LoVo (cell line): ENCODE measurements around the gene PLAGL1.
A peak's percentile ranks its signal among the peaks of the same experiment; 100 is the strongest.

ENCODE experiments used
- DNase-seq: peaks from one replicate; pipeline ENCODE4 v3.0.0-alpha.2; 2016; ENCODE audit warnings: low spot score

Gene PLAGL1

GRCh38 chr6:144008846-144009245 is 787 bp upstream of the PLAGL1 start:
- no peak for DNase-seq

- peak; percentile 5 for DNase-seq
Observed at GRCh38 chr6:144007478-144008119, 460 bp downstream of the PLAGL1 start.

DNA sequence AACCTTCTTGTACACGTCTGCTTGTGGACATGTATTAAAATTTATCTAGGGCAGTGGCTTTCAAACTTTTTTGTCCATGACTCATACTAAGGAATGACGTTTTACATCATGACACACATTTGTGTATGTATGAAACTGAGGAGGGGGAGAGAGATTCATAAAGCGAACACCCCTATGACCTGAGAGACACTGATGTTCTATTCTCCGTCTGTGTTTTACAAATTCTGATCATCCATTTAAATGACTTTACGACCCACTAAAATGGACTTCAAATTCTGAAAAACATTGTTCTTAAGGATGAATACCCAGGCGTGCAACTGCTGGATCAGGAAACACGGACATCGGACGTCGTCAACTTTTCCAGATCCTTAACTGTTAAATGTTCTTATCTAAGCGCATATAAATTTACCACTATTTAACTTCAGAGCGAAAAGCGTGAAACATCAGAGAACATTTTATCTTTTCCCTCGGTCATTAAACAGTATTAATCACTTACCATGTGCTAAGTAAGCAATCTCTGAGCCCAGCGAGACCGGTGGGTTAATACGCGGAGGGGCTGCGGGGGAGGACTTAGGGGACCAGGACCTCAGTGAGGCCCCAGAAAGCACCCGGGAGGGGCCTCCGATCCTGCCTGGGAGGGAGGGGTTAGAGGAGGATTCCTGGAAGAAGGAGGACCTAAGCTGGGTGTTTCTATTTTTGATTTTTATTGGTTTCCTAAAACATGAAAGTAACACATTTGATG is 1.2 kb downstream of the PLAGL1 start:
- DNase-seq = peak; percentile 2

GRCh38 chr6:143999406-143999805 is 8.7 kb downstream of the PLAGL1 start:
- DNase-seq = no peak

- no peak for DNase-seq
Observed at GRCh38 chr6:143998686-143999085, 9.4 kb downstream of the PLAGL1 start.

DNA sequence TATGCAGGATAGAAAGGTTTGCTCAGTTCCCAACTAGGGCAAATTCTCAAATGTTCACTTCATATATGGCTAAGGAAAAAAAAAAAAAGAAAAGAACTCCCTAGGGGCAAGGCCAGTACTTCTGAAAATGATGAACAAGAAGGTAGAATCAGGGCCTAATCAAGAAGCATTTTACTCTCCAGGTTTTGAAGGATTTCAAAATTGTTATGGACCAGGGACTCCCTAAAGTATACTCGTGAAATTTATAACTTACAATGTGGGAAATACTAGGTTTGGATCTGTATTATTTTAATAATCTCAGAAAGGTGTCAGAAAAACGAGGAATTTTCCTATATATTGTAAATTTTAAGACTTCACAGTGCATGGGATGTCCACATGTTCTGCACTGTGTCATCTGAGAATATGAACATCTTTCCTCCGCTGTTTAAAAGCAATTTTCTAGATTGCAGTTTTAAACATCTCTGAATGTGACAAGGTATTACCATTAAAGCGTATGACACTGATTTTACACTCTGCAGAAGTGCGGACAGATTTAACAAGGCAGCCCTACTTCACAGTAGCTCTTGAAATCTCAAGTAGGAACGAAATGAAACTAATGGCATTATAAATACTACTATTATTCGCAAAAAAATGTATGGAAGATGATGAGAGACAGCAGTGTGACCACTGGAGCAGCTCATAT is 14.0 kb downstream of the PLAGL1 start:
- DNase-seq = no peak

GRCh38 chr6:143992285-143992684 is 15.8 kb downstream of the PLAGL1 start:
- DNase-seq = no peak

DNA sequence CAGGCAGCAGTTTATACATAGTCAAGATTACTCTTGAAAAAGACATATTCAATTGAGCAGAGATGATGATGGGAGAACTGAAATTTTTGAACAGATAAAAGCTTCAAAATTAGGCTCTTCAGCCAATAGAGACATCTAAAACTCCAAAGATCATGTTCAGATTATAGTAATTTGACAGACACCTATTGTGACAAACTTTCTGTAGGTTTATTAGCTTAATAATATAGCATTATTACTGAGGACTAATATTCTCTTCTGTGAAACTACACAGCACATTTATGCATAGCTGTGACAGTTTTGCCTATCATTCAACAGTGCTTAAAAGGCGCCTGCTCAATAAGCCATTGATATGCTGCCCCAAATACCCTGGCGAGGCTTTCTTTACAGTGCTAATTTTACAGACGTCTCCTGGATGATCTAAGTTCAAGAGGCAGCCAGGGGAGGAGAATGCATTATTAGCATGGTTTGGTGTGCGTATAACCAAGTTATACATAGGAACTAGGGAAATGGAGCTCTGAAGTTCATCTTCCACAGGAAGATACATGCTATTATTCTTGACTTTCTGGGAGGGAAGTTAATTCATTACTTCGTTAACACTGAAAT is 21.5 kb downstream of the PLAGL1 start:
- no peak for DNase-seq

- no peak for DNase-seq
Observed at GRCh38 chr6:143984666-143985065, 23.4 kb downstream of the PLAGL1 start.

GRCh38 chr6:143982968-143983367 is 25.1 kb downstream of the PLAGL1 start:
- no peak for DNase-seq

- no peak for DNase-seq
Observed at GRCh38 chr6:143980921-143981320, 27.1 kb downstream of the PLAGL1 start.

DNA sequence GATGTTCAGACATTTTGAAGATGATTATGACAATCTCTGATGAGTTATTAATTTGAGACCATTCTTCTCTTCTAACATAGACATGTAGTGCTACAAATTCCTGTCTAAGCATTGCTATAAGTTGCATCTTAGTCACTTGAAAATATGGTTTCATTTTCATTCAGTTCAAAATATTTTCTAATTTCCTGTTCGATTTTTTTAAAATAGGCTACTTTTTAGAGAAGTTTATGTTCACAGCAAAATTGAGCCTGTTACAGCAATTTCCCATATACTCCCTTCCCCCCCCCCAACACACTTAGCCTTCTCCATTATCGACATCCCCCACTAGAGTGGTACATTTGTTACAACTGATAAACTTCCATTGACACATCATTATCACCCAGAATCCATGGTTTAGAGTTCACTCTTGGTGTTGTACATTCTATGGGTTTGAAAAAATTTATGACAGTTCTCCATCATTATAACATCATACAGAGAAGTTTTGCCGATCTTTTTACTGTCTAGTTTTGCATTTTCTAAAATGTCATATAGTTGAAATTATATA is 31.2 kb downstream of the PLAGL1 start:
- DNase-seq = no peak

- no peak for DNase-seq
Observed at GRCh38 chr6:143974089-143974488, 34.0 kb downstream of the PLAGL1 start.

- no peak for DNase-seq
Observed at GRCh38 chr6:143973097-143973966, 34.7 kb downstream of the PLAGL1 start.

DNA sequence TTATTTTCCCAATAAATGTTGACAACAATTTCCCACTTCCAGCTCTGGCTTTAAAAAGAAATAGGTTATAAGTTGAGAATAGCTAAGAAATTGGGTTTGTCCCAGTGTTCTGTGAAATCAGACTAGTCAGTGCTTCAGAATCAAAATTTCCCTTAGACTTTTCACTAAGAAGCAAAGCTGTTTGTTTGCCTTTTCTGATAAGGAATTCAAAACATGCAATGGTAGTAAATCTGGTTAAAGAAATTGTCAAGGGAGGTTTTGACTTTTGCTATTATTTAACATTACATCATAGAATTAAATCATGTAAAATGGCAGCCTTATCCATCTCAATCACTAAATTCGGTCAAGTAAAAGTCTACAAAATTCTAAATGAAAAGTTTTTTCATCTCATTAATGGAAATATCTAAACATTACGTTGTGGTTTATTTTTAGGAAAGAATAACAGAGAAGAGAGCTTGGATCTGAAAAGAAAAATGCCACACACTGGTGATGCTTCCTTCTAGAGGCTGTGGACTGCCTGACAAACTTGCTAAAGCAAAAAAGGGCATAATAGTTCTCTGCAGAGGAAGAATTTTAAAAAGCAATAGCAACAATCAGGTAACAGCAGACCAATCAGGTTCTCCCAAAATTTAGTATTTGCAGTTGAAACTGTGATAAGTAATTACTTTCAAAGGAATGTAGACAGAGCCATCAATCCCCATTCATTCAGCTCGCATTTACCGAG is 36.4 kb downstream of the PLAGL1 start:
- no peak for DNase-seq

GRCh38 chr6:143970456-143971218 is 37.4 kb downstream of the PLAGL1 start:
- no peak for DNase-seq

- no peak for DNase-seq
Observed at GRCh38 chr6:143969077-143969476, 39.0 kb downstream of the PLAGL1 start.

- DNase-seq = no peak
Observed at GRCh38 chr6:143967706-143968376, 40.2 kb downstream of the PLAGL1 start.

DNA sequence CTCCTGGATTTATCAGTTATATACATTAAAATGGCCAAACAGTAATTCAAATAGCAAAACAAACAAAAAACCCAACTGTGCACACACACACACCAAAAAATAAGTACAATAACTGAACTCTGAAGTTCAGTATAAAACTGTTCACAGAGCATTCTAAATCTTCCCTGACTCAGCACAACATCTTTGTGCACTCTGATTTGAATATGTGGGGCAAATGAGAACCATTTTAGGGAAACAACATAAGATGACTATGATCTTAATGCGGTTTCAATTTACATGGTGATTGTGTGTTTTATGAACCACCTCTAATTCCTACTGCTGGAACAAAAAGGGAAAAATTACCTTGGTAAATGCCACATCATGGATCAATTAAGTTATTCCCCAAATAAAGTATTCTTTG is 41.7 kb downstream of the PLAGL1 start:
- no peak for DNase-seq
